HG02885 (cell line): ENCODE results near the gene UBAP2L.
"Not testable (repeated sequence)": the region's sequence is repeated elsewhere in the genome, so short reads cannot be mapped to it uniquely, and the experiment has no call there.

Experiments used
- ATAC-seq: cut with Tn5 transposase; IDR thresholded peaks from one replicate; pipeline ENCODE4 v1.9.1; 2021; ENCODE audit warnings: mild to moderate bottlenecking; ENCODE audit not compliant: unreplicated experiment, poor library complexity

The UBAP2L gene

DNA sequence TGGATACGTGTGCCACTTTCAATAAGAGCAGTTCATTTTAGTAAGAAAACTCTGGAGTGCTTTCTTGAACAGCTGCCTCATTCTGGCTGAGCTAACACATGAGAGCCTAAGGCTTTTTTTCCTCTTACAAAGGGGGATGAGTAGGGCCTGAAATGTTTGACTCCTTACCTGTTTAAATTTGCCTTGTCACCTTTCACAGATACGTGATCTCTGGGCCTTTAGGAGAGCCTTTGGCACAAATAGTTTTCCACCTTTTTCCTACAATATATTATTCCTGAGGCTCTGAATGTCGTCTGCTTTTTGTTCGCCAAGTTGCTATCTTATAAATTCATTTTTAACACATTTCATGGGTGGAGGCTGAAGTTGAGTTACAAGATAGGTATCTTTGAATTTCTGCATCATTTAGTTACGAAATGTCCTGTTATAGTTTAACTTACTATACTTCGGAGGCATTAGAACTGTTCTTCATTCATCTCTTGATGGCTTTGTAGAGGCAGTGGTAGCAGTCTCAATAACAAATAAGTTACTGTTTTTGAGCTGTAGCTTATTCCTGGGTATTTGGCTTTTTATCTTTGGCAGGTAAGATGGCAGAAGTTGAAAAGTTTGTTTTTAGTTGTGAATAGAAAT, 17.2 kb downstream of the UBAP2L start:
- ATAC-seq = no peak

DNA sequence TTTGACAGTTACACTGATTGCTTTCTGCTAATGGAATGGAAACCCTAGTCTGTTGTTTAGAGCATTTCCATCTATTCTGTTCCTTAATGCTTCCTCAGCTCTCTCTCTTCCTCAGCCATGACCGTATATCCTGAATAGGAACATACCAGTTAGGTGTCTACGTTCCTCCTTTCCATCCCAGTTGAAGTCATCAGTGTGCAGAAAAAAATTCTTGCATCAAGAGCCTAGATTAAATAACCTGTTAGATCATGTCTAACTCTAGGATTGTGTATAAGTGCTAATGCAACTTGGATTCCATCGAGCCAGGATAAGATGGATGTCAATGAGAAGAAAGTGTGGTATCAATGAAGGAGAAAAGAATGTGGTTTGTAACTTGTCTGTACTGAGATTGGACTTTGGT, 18.7 kb downstream of the UBAP2L start:
- ATAC-seq = no peak

DNA sequence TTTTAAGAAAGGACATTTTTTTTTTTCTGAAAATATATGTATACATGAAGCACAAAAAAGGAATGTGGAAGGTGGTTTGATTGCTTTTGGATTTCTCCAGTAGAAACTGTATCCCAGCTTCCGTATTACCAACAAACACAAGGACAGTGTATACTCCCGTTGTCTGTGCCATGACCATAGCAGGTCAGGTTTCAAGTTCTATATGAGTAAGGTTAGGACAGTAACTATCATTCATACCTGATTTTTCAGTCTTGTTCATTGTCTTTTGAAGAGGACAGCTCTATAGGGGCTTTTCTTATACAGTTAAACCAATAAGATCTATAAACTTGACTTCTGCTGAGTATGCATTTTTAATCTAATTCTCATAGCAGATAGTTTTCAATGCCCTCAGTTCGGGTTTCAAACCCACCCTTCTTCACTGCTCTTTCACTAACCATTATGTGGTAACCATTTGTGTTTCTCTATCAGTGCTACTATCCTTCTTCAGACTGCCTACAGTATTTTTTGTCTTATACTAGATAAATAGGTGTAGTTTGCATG, 19.6 kb downstream of the UBAP2L start:
- no peak for ATAC-seq

DNA sequence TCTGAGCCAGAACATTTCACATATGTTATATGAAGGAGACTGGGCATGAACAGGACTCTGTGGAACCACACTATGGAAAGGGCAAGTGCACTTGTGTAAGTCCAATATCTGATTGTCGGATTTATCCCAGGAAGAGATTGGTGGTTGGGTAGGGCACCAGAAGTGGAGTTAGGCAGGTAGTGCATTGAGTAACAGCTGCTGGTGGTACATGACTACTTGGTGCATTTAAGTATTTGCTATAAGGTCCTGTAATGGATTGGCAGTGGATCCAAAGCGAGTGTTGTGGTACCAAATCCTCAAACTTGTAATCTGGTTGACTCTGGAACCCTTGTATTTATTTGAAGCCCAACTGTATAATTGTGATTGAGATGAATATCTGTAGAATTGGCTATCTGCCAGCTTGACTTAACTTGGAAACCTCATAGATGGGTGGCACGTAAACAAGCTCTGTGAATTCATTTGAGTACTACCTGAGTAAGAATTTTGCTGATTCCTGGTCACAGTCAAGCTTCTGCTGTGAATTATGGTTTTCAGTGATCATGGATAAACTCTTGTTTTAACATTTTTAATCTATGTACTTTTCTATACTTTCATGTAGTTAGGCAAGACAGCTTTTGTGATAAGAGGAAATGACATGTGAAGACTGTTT, 21.1 kb downstream of the UBAP2L start:
- ATAC-seq = no peak

DNA sequence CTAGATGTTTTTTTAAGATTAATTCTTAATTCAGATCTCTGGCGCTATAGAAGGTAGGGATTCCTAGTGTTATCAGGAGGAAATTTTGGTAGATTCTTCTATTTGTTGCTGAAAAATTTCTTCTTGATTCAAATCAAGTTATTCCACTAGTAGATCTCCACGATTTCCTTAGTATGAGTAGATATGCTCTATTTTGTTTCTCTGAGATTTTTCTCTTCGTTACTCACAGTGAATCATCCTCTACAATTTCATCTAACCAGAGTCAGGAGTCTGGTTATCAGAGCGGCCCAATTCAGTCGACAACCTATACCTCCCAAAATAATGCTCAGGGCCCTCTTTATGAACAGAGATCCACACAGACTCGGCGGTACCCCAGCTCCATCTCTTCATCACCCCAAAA, 32.9 kb downstream of the UBAP2L start:
- ATAC-seq = no peak

DNA sequence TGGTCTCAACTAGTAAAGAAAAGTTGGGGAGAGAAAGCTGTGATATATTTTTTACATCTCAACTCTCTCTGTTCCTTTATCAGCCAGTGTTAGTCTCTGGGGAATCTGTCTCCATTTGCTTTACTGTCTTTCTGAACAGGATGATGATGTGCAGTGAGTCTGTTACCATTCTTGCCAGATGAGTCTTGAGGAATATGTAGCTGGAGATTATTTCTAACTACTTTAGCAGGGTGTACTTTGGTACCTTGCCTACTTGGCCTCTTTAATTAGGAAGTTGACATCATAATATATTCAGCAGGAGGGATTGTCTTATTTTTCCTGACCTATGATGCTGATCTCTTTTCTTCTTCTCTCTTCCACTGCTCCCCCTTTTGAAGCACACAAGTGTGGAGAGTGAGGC, 35.9 kb downstream of the UBAP2L start:
- no peak for ATAC-seq

DNA sequence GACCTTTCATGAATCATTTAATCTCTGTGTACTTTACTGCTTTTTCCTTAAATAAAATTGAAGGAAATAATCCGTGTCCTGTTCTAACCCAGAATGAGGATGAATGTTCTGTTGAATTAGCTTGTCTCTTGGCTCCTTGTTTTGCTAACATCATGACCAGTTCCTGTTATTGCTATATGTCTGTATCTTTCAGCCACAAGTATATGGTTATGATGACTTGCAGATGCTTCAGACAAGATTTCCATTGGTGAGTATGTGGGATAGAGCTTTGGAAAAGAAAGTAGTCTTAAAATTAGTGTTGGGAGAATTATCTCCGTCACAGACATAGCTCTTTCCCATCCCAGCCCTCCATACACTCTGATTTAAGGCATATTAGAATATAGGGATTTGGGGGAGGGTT, 38.0 kb downstream of the UBAP2L start:
- ATAC-seq = no peak

DNA sequence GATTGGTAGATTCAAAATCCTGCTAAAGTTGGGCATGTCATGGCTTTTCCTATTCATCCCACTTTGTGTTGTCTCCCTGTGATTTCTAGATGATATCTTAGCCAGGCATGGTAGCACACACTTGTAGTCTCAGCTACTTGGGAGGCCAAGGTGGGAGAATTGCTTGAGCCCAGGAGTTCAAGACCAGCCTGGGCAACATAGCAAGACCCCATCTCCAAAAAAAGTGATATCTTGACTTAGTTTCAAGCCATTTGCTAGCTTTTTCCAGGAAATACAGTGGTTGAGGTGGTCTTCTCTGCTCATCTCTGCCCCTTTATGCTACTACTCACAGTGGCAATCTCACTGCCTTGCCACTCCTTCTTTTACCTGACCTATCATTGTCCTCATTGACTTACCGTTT, 39.4 kb downstream of the UBAP2L start:
- no peak for ATAC-seq

DNA sequence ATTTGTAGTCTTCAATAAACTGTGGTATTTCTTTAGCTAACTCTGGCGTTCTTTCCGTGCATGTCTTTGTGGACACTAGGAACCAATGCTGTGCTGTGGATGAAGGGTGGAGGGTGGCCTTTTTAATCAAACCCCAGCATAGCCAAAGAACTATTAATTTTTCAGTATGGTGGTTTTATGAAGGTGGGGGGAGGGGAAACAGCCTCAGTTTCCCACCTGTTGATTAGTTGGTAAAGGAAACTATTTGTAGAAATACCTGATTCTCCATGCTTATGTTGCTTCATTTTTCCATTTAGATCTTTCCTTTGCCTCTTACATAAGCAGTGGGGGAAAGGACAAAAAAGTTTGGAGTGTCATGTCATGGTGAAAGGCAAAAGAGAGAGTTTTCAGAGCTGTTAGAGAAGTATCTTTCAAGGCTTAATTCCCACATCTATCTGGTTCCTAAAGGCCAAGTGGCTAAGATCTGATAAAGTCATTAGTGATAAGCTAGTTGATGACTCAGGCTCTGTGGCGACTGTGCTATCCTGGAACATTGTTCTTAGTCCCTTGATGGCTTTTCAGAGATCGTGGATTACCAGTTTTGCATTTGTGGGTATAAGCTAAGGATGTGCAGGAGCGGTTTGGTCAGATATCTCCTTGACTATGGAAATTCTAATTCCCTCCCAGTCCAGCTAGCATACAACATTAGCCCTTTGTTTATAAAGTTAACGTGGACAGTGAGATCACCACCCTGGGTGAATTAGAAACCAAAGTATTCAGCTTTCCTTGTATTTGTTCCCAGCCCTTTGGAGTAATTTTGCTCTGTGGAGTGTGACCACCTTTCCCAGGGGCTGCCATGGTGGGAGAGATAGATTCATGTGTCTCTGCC, 42.9 kb downstream of the UBAP2L start:
- no peak for ATAC-seq

DNA sequence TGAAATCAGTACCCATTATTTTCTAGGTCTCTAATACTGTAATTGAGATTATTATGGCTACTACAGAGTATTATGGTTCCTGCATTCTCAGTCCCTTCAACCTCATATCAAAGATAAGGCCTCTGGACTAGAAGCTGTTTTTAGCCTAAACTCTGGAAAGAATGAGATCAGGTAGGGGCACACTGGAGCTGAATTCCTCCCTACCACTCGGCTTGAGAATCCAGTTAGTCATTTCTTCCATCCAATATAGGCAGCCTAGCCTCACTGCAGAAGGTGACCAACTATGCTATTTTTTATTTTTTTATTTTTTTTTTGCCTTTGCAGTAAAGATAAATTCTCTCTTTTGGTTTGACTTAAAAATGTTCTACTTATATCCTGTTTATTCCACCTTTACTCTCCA, 43.7 kb downstream of the UBAP2L start:
- no peak for ATAC-seq

DNA sequence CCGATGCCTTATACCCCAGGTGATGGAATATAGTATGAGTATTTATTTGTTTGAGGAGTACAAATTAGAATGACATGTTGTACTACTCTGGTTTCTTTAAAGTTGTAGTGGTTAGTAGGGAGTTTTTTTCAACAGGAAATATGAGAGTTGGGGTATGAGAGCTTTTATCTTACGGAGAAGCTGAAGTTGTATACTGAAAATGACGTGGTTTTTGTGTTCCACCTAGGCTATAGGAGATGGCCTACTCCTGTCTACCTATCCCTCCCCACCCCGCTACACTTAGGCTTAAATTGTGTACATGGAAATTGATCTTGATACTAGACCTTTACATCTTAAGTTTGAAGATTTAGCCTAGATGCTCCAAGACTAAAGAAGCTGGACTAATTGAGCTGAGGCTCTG, 44.8 kb downstream of the UBAP2L start:
- ATAC-seq = no peak

DNA sequence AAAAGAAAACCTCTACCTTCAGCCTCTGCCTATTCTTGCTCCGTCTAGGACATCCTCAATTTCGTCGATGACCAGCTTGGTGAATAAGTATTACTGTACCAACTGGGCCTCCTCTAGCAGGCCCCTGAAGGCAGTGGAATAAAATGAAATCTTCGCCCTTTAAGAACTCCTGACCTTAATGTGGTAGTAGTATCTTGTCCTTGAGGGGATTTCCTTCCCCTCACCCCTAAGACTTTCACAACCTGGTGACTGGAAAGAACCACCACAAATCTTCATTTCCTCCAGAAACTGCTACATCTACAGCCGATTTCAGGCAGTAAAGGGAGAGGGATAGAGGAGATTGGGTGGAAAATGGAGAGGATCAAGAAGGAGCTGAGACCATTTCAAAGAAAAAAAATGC, 50.1 kb downstream of the UBAP2L start:
- no peak for ATAC-seq

DNA sequence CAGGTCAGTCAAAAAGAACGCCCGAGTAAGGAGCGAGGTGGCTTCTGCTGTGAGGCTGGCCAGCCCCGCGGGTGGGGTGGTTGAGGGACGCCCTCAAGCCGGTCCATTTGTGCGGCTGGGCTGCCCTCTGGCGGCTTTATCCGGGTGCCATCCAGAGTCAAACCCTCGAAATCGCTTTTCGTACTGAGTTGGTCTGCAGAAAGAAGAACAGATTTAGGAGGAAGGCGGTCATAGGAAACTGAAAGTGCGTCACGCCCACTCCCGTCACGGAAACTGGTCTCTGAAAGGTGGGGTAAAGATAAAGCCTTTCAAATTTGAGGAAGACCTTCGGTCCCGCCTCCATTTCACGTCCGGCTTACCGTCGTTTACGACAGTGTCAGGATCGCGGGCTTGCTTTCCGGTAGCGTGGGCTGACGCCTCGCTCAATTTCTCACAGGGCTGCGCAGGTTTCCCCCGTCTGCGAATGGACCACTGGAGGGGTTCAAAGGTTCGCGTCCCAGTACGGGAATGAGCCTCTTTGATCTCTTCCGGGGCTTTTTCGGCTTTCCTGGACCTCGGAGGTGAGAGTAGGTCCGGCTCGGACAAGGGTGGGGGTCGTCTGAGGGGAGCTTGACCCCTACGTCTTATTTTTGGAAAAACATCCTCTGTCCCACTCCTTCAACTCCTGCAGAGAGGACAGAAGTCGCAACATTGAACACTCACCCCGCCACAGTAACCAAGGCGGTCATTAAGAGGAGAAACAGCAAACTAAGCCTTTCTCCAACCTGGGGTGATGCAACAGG, 51.7 kb downstream of the UBAP2L start, which contains the start of gene HAX1:
Gene HAX1, plus strand, starts transcription at position 413 of the 782 bp plus-strand sequence. Its CDS starts 95 bp downstream, at position 508.
- peak; percentile 91 for ATAC-seq

DNA sequence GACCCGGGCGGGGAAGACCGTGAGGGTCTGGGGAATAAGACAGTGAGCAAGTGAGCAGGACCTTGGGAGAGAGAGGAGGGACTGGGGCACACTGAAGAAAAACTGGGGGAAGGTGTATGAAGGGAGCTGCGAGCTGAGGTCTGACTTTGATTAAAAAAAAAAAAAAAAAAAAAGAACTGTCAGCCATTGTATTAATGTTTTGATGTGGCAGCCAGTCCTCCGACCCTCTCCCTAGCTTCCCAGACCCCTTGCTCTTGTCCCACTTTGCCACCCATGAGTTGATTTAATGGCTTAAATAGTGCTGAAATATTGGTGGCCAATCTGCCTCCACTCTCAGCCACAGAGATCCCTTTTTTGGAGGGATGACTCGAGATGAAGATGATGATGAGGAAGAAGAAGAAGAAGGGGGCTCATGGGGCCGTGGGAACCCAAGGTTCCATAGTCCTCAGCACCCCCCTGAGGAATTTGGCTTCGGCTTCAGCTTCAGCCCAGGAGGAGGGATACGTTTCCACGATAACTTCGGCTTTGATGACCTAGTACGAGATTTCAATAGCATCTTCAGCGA, 52.3 kb downstream of the UBAP2L start:
- no peak for ATAC-seq

DNA sequence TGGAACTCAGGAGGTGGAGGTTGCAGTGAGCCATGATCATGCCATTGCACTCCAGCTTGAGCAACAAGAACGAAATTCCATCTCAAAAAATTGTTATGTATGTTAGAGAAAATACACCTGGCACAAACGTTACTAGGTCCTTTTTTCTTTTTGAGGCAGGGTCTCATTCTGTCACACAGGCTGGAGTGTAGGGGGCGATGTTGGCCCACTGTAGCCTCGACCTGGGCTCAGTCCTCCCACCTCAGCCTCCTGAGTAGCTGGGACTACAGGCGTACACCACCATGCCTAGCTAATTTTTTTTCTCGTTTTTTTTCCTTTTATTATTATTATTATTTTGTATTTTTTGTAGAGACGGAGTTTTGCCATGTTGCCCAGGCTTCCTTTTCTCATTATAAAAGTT, 56.0 kb downstream of the UBAP2L start:
- no peak for ATAC-seq

DNA sequence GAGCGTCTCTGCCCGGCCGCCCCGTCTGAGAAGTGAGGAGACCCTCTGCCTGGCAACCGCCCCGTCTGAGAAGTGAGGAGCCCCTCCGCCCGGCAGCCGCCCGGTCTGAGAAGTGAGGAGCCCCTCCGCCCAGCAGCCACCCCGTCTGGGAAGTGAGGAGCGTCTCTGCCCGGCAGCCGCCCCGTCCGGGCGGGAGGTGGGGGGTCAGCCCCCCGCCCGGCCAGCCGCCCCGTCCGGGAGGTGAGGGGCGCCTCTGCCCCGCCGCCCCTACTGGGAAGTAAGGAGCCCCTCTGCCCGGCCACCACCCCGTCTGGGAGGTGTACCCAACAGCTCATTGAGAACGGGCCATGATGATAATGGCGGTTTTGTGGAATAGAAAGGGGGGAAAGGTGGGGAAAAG, 66.8 kb downstream of the UBAP2L start:
- not testable (repeated sequence) for ATAC-seq

DNA sequence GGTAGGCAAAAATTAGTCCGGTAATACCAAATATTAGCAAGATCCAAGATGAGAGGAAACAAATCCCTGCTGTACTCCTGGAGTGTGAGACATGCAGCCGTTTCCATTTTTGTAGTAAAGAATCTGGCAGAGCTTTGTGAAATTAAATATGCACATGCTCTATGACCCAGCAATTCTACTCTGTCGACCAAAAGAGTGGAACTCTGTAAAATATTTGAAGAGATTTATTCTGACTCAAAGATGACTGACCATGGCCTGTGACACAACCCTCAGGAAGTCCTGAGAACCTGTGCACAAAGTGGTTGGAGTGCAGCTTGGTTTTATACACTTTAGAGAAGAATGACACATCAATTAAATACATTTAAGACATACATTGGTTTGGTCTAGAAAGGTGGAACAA, 67.9 kb downstream of the UBAP2L start:
- no peak for ATAC-seq

DNA sequence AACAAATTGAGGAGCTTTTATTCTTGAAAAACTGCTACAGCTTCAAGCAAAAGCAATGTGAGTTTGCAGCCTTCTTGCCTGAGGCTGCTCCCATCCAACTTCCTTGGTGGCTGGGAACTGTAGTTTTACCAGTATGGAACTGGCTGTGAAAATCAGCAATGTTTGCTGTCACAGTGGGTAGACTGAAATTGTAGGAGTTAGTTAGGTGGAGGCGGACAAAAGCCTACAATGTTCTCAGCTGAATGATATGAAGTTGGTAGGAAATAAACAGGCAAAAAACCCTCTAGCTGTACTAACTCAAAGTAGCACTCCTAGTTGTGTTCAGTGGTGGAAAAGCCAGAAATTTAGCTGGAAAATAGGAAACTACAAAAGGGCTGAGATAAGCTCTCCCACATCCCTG, 70.2 kb downstream of the UBAP2L start:
- no peak for ATAC-seq

DNA sequence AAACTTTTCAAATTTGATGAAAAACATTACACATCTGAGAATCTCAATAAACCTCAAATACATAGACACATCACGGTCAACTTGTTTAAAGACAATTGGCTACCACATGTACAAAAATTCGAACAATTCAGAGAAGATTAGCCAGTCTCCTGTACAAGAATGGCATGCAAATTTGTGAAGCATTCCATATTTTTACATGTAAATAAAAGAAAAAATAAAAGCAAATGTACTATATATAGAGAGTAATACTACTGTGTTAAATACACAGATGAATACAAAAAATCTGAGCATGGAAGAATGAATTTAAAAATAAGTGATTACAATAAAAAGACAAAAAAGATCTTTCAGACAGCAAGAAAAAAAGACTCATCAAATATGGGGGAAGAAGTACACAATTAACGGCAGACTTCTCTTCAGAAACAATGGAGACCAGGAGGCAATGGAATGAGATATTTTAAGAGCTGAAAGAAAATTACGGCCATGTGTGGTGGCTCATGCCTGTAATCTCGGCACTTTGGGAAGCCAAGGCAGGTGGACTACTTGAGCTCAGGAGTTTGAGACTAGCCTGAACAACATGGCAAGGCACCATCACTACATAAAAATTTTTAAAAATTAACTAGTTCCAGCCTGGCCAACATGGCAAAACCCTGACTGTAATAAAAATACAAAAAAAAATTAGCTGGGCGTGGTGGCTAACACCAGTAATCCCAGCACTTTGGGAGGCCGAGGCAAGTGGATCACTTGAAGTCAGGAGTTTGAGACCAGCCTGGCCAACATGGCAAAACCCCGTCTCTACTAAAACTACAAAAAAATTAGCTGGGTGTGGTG, 74.9 kb downstream of the UBAP2L start:
- ATAC-seq = no peak
